ENCODE measurements around the gene CAPN7.

Gene CAPN7

GRCh38 chr3:15264486-15264885 is 58.4 kb downstream of the CAPN7 start:
- DNase-seq (ENCODE audit: low read depth in 1 of 2, low spot score in 1 of 2), result no peak
- H3K4me3 ChIP-seq (replicated peaks; ENCODE audit: insufficient read depth, low read length), result no peak overlapping the region
- TF ChIP-seq REST (IDR thresholded peaks at IDR 0.05; ENCODE audit: insufficient replicate concordance, low read depth), result no peak
- H3K27ac ChIP-seq (replicated peaks), result no peak overlapping the region
- H3K27me3 ChIP-seq (ENCODE audit: insufficient read depth, poor library complexity, severe bottlenecking), result no peaks in the 10 kb centered on the region

GRCh38 chr3:15265655-15266509 is 59.8 kb downstream of the CAPN7 start:
- DNase-seq (ENCODE audit: low read depth in 1 of 2, low spot score in 1 of 2), result no peak
- TF ChIP-seq POLR2AphosphoS5 (IDR thresholded peaks at IDR 0.05; ENCODE audit: low read depth) (no peak), GABPA (IDR thresholded peaks at IDR 0.05; ENCODE audit: low read depth) (no peak), CTCF (IDR thresholded peaks at IDR 0.05; ENCODE audit: insufficient read depth, low read length) (no peak), SPI1 (IDR thresholded peaks at IDR 0.05; ENCODE audit: borderline replicate concordance, low read depth) (no peak), REST (IDR thresholded peaks at IDR 0.05; ENCODE audit: insufficient replicate concordance, low read depth) (no peak)
- no peak overlapping the region for H3K4me3 ChIP-seq (replicated peaks; ENCODE audit: insufficient read depth, low read length)
- H3K27me3 ChIP-seq (ENCODE audit: insufficient read depth, poor library complexity, severe bottlenecking), result no peaks in the 10 kb centered on the region
- H3K27ac ChIP-seq (replicated peaks), result no peak overlapping the region

- DNase-seq (ENCODE audit: low read depth in 1 of 2, low spot score in 1 of 2), result no peak
- Histone ChIP-seq H3K27ac (replicated peaks) (no peak overlapping the region), H3K4me3 (replicated peaks; ENCODE audit: insufficient read depth, low read length) (no peak overlapping the region), H3K27me3 (ENCODE audit: insufficient read depth, poor library complexity, severe bottlenecking) (no peaks in the 10 kb centered on the region)
- TF ChIP-seq CTCF (IDR thresholded peaks at IDR 0.05; ENCODE audit: insufficient read depth, low read length) (no peak), SPI1 (IDR thresholded peaks at IDR 0.05; ENCODE audit: borderline replicate concordance, low read depth) (no peak), GABPA (IDR thresholded peaks at IDR 0.05; ENCODE audit: low read depth) (no peak), REST (IDR thresholded peaks at IDR 0.05; ENCODE audit: insufficient replicate concordance, low read depth) (no peak), POLR2AphosphoS5 (IDR thresholded peaks at IDR 0.05; ENCODE audit: low read depth) (no peak)
These were observed 60.7 kb downstream of the CAPN7 start for GRCh38 chr3:15266510-15267376.
